ENCODE data around the gene IRX2.

The IRX2 gene

DNA sequence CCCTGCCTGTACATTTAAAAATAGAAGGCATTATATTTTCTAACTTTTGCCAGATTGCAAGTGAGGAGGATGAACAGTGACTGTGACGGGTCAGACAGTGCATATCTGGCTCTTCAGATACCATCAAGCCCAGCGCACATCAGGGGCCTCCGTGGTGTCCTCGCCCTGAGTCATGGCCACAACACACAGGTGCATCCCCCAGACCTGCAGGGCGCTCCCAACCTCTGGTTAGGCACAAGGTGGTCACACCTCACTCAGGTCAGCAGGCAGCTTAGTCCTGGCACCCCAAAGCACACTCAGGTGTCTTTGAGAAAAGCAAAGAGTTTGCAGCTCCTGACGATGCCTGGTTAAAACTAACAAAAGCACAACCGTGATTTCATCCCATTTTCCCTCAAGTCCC, 28.6 kb downstream of the IRX2 start:
- DNase-seq (ENCODE audit: low spot score) = no peak
- TF ChIP-seq, protein P1, sequence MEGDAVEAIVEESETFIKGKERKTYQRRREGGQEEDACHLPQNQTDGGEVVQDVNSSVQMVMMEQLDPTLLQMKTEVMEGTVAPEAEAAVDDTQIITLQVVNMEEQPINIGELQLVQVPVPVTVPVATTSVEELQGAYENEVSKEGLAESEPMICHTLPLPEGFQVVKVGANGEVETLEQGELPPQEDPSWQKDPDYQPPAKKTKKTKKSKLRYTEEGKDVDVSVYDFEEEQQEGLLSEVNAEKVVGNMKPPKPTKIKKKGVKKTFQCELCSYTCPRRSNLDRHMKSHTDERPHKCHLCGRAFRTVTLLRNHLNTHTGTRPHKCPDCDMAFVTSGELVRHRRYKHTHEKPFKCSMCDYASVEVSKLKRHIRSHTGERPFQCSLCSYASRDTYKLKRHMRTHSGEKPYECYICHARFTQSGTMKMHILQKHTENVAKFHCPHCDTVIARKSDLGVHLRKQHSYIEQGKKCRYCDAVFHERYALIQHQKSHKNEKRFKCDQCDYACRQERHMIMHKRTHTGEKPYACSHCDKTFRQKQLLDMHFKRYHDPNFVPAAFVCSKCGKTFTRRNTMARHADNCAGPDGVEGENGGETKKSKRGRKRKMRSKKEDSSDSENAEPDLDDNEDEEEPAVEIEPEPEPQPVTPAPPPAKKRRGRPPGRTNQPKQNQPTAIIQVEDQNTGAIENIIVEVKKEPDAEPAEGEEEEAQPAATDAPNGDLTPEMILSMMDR (IDR thresholded peaks at IDR 0.05; ENCODE audit: borderline replicate concordance, control extremely low read depth, extremely low read depth, insufficient read depth, missing control alignments) = no peak
- in situ Hi-C loops (cut with MboI; ENCODE audit: low sequenced_read_pairs, unreplicated experiment) = no loop called here

DNA sequence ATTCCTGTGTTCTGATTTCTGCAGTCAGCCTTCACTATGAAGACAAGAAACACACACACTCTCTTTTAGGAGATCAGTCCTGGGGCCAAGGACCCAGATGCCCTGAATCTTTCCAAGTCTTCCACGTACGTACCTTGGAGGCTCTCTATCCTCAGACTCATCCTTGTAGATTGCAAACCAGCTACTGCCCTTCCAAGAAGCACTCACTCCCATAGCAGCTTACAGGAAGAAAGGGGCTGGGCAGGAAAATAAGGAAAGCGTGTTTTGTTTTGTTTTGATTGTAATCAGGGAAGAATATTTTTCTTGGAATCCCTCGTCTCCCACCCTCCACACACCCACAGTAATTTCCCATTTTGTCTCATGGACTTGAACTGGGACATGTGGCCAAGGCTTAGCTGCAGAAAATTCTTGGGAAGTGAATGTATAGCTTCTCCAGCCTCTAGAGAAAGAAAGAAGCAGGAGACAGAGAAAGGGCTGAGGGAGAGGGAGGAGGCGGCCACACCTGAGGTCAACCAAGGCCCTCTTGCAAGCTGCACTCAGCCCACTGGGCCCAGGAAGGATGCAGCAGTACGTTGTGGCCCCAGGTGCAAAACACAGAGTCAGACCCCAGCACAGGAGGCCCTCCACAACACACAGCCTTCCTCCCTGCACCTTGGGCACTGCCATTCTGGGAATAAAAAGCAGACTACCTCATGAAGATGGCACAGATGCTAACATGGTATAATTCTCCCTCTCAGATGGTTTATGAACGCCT, 29.9 kb downstream of the IRX2 start:
- in situ Hi-C loops (cut with MboI; ENCODE audit: low sequenced_read_pairs, unreplicated experiment) = no loop called here
- no peak for DNase-seq (ENCODE audit: low spot score)
- TF ChIP-seq, protein P1 (IDR thresholded peaks at IDR 0.05; ENCODE audit: borderline replicate concordance, control extremely low read depth, extremely low read depth, insufficient read depth, missing control alignments) = no peak

DNA sequence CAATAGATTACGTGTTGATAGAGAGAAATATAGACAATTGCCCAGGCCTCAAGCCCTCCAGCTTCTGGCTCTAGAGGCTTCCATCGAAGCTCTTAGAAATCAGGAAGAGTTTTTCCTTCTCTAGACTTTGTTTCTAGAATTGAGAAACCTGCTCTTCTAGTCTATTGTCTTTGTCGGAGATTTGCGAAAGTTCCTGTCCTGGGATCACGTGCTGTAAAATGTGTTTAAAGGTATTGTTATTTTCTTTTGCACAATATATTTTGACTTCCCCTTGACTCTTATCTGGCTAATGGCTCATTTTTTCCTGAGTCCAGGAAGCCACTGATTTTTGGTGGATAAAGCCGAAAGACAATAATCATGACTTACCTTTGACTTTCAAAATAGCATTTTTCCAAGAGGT, 32.1 kb downstream of the IRX2 start:
- in situ Hi-C loops (cut with MboI; ENCODE audit: low sequenced_read_pairs, unreplicated experiment) = no loop called here
- TF ChIP-seq, protein P1 (IDR thresholded peaks at IDR 0.05; ENCODE audit: borderline replicate concordance, control extremely low read depth, extremely low read depth, insufficient read depth, missing control alignments) = no peak
- no peak for DNase-seq (ENCODE audit: low spot score)

DNA sequence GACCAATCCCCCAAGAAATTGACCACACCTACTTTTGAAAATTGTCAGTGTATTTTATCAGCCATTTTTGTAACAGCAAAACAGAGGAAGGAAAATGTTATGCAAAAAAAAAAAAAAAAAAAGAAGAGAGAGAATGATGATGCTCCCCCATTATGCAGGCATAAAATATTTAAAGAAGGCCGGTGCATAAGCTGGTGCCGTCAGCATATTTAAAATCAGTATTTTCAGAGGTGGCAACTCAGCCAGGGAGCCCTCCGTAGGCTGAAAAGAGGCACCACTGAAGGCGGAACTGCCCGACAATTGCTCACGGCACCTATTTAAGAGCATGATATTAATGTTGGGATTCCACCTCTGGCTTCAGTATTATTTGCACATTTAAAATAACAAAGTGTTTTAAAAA, 33.4 kb downstream of the IRX2 start:
- TF ChIP-seq, protein P1 (IDR thresholded peaks at IDR 0.05; ENCODE audit: borderline replicate concordance, control extremely low read depth, extremely low read depth, insufficient read depth, missing control alignments) = no peak
- DNase-seq (ENCODE audit: low spot score) = no peak
- in situ Hi-C loops (cut with MboI; ENCODE audit: low sequenced_read_pairs, unreplicated experiment) = no loop called here

DNA sequence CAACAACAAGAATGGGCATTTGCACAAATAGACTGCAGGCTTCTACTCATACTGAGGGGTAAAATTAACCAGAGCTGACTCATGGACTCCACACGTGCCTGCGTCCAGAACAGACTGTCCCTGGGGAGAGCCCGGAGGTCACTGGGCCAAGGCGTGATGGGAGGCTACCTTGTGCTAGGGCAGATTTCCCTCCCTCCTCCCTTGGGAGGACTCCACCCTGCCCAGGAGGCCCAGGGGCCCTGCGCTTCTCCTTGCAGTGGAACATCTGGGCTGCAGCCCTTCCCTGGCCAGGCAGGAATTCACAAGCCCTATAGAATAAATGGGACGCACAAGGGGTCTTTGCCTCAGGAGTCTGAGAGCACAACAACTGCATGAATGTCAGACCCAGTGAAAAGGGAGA, 35.6 kb downstream of the IRX2 start:
- in situ Hi-C loops (cut with MboI; ENCODE audit: low sequenced_read_pairs, unreplicated experiment) = no loop called here
- TF ChIP-seq, protein P1 (IDR thresholded peaks at IDR 0.05; ENCODE audit: borderline replicate concordance, control extremely low read depth, extremely low read depth, insufficient read depth, missing control alignments) = no peak
- no peak for DNase-seq (ENCODE audit: low spot score)

DNA sequence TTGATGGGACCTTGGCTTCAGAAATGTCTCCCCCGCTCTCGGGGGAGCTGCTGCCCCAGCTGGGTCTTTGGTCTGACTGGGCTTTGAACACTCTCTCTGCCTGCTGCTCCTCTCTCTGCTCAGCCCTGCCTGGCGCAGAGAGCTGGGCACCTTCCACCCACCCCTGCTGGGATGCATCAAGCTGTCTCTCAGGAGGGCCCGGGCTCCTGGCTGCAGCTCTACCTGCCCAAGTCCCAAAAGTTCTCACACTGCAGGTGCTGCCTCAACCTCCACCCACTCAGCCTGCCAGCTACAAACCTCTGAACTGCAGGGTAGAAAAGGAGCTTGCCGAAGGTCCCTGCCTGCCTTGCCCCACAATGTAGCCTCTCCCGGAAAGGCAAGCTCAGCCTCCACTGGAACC, 36.7 kb downstream of the IRX2 start:
- TF ChIP-seq, protein P1 (IDR thresholded peaks at IDR 0.05; ENCODE audit: borderline replicate concordance, control extremely low read depth, extremely low read depth, insufficient read depth, missing control alignments) = no peak
- in situ Hi-C loops (cut with MboI; ENCODE audit: low sequenced_read_pairs, unreplicated experiment) = no loop called here
- DNase-seq (ENCODE audit: low spot score) = no peak

Measured in GM13976 (cell line).